GM04503 (cell line): ENCODE data around the gene LCE2B.
"Not testable (repeated sequence)": the region's sequence is repeated elsewhere in the genome, so short reads cannot be mapped to it uniquely, and the experiment has no call there.

ENCODE experiments used
- DNase-seq: peaks from one replicate; pipeline ENCODE4 v3.0.0-alpha.2; 2012; ENCODE audit warnings: low read depth

LCE2B gene

GRCh38 chr1:152685823-152686222 is at the start of gene LCE2B:
Gene LCE2B (plus strand): TSS chr1:152686123. CDS start chr1:152686844, 721 bp downstream.
- DNase-seq = not testable (repeated sequence)

- DNase-seq = no peak
Measured at GRCh38 chr1:152640351-152640750, 45.6 kb upstream of the LCE2B start.

- no peak for DNase-seq
Measured at GRCh38 chr1:152643945-152644344, 42.0 kb upstream of the LCE2B start.

- no peak for DNase-seq
Measured at GRCh38 chr1:152645146-152645545, 40.8 kb upstream of the LCE2B start.

- DNase-seq = no peak
Measured at GRCh38 chr1:152646656-152647055, 39.3 kb upstream of the LCE2B start.

- no peak for DNase-seq
Measured at GRCh38 chr1:152654110-152654509, 31.8 kb upstream of the LCE2B start.

GRCh38 chr1:152656459-152656858 is 29.5 kb upstream of the LCE2B start:
- no peak for DNase-seq

GRCh38 chr1:152657677-152658076 is 28.2 kb upstream of the LCE2B start:
- DNase-seq = no peak

- no peak for DNase-seq
Measured at GRCh38 chr1:152658649-152659048, 27.3 kb upstream of the LCE2B start.

GRCh38 chr1:152663098-152663497 is 22.8 kb upstream of the LCE2B start, which contains the start of gene LCE2D:
Gene LCE2D (plus strand): TSS chr1:152663380. CDS start chr1:152664106, 726 bp downstream.
- no peak for DNase-seq

GRCh38 chr1:152666171-152666570 is 19.8 kb upstream of the LCE2B start:
- DNase-seq = not testable (repeated sequence)

- no peak for DNase-seq
Measured at GRCh38 chr1:152667648-152668047, 18.3 kb upstream of the LCE2B start.

- DNase-seq = no peak
Measured at GRCh38 chr1:152673016-152673415, 12.9 kb upstream of the LCE2B start.

- DNase-seq = not testable (repeated sequence)
Measured at GRCh38 chr1:152674983-152675382, 10.9 kb upstream of the LCE2B start, which contains the start of gene LCE2C. Gene LCE2C (plus strand): TSS chr1:152675279. CDS start chr1:152676016, 737 bp downstream.

- no peak for DNase-seq
Measured at GRCh38 chr1:152679459-152679858, 6.5 kb upstream of the LCE2B start.

GRCh38 chr1:152681616-152682015 is 4.3 kb upstream of the LCE2B start:
- no peak for DNase-seq

- DNase-seq = peak; percentile 6
Measured at GRCh38 chr1:152683846-152684245, 2.1 kb upstream of the LCE2B start.

- DNase-seq = peak; percentile 7
Measured at GRCh38 chr1:152697701-152698600, 12.0 kb downstream of the LCE2B start, which contains the start of gene LCE2A. Gene LCE2A (plus strand): TSS chr1:152698345. CDS start chr1:152698902, 557 bp downstream.

- peak; percentile 5 for DNase-seq
Measured at GRCh38 chr1:152699746-152700145, 13.8 kb downstream of the LCE2B start.

GRCh38 chr1:152707860-152708259 is 21.9 kb downstream of the LCE2B start, which contains the start of gene LCE4A:
Gene LCE4A (plus strand): TSS chr1:152708160. CDS start chr1:152709076, 916 bp downstream.
- no peak for DNase-seq

- DNase-seq = no peak
Measured at GRCh38 chr1:152718238-152718637, 32.3 kb downstream of the LCE2B start.

GRCh38 chr1:152725261-152725660 is 39.3 kb downstream of the LCE2B start:
- DNase-seq = no peak

GRCh38 chr1:152728986-152729385 is 43.1 kb downstream of the LCE2B start:
- DNase-seq = no peak
